GM18907 (cell line): ENCODE data around the gene ARNT2.
"Not testable (repeated sequence)": the region's sequence is repeated elsewhere in the genome, so short reads cannot be mapped to it uniquely, and the experiment has no call there.

ENCODE experiments used
- ATAC-seq: cut with Tn5 transposase; IDR thresholded peaks from one replicate; pipeline ENCODE4 v1.9.1; 2021; ENCODE audit warnings: mild to moderate bottlenecking, moderate library complexity; ENCODE audit not compliant: unreplicated experiment

ARNT2 gene

GRCh38 chr15:80639168-80639555 lies 235.0 kb downstream of the ARNT2 start:
- ATAC-seq: no peak

- ATAC-seq: no peak
These were observed 236.4 kb downstream of the ARNT2 start for GRCh38 chr15:80640531-80641121.

- no peak for ATAC-seq
These were observed 237.2 kb downstream of the ARNT2 start for GRCh38 chr15:80641384-80641783.

- ATAC-seq: no peak
These were observed 239.3 kb downstream of the ARNT2 start for GRCh38 chr15:80643431-80643951.

DNA sequence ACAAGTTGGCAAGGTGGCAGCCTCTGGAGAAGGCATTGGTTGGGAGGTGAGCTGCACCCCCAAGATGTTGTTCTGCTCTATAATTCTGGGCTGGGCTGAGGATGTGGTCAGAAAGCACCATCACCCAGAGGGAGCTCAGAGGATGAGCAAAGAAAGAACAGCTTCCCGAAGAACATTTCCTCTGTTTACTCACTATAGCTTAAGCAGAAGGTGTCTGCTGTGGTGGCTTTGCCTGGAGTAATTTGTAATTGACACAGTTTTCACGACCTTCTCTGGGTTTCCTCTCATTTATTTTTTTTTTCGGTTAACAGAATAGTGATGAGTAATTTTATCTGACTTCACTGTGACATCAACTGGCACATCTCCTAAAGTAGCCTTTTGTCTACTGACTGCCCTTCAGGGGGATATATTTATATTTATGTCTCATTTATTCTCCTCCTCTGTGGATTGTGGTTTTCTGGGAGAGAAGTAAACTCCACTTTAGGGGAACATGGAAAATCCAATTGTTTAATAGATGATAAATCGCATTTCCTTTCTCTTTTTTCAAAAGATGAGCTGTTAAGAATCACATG lies 241.4 kb downstream of the ARNT2 start:
- no peak for ATAC-seq

GRCh38 chr15:80647424-80647823 lies 243.2 kb downstream of the ARNT2 start:
- ATAC-seq: not testable (repeated sequence)
